Amygdala (tissue), 56 donors: ENCODE measurements around the gene VEGFD.
A peak's percentile ranks its signal among the peaks of the same experiment; 100 is the strongest.

Experiments
- DNase-seq, 56 donors: peaks; one replicate each; lab custom pipeline; 2025; lab: John Stamatoyannopoulos, UW

VEGFD gene

GRCh38 chrX:15366506-15367352, 17.5 kb downstream of the VEGFD start:
- DNase-seq, result no peak

- no peak for DNase-seq
Measured at GRCh38 chrX:15359701-15360100, 24.5 kb downstream of the VEGFD start.

DNA sequence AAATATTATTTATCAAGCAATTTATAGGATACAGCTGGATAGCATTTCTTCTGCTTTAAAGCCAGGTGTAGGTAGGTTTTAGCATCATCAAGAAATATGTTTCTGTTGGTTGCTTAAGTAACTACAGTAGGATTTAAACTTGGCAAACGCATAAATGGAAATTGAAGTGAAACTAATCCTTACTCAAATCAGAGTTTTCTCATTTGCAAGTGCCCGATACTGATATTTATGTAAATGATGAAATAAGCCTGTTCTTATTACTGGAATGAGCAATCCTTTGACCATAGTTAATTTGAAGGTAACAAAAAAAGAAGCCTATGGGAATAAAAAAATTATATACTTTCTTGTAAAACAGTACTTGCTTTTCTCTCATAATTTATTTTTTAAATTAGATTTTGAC, 25.7 kb downstream of the VEGFD start:
- DNase-seq, result no peak

DNA sequence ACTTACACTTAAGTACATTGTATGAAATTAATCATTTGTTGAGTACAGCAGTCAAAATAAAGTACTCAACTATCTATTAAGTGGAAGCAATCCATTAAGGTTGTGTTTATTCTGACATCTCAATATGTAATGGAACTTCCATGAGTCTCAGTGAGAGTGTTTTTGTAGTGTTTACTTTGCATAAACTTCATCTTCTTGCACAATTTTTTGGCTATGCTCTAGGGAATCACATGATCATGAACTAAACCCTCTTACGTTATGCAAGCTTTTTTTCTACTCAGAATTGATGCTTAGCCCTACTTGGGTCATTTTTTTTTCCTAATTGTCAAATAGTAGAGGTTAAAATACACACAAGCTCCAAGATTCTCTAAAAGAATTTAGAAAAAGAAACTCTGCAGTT, 27.8 kb downstream of the VEGFD start:
- no peak for DNase-seq

DNA sequence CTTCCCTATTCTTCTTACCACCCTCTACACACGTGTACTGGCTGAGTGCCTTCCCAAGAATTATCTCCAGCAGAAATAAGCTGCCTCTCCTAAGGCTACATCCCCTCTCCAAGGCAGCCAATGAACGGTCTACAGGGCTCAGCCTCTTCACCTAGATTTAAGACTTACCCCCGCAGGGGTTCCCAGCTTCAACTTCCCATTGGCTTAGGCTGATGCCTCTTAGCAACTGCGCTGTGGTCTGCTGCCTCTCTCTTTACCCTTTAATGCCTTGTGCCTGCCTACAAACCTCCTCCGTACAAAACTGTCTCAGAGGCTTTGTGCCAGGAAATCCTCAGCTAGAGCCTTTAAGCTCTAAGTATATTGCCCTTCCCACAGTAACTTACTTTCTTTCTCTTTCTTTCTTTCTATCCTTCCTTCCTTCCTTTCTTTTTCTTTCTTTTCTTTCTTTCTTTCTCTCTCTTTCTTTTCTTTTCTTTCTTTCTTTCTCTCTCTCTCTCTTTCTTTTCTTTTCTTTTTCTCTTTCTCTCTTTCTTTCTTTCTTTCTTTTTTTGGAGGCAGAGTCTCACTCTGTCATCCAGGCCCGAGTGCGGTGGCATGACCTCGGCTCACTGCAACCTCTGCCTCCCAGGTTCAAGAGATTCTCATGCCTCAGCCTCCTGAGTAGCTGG, 33.8 kb downstream of the VEGFD start:
- DNase-seq, result no peak

DNA sequence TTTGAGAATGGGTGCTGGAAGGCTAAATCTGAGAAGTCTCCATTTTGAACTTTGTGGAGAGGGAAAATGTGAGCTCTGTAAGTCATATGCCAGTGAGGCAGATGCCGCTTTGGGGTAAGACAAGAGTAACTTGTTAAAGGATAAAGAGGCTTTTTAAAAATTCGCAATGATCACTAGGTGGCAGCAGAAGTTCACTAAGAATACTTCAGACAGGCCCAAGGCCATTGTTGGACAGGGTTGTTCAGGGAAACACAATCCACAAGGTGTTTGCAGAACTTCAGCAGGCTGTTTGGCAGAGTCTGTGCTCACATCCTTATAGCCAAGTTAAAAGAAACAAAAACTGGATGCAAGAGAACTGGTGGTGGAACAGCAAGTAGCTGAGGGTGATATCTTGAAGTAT, 35.2 kb downstream of the VEGFD start:
- peak in 25 of 56 donors; percentile 0 to 48 (median 4) for DNase-seq

GRCh38 chrX:15345976-15346375, 38.2 kb downstream of the VEGFD start:
- no peak for DNase-seq

- no peak for DNase-seq
Measured at GRCh38 chrX:15344106-15344505, 40.1 kb downstream of the VEGFD start.

DNA sequence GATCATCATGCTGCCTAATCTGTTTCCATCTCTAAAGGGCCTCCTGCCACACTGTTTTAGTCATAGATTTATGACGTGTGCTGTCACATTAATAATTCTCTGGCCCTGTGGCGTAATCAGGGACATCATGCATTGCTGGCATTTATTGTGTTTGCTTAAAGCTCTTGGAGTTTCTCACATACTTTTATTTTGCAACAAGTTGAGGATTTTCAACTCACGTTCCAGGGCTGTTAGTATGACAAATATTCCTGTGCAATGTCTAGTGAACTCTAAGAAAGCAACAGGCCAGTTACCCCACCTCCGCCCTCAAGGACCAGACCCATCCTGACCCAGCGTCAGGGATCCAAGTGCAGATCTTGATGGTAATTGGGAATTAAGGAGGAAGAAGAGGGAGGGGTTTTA, 41.1 kb downstream of the VEGFD start:
- DNase-seq, result no peak

- no peak for DNase-seq
Measured at GRCh38 chrX:15340867-15341266, 43.3 kb downstream of the VEGFD start.

DNA sequence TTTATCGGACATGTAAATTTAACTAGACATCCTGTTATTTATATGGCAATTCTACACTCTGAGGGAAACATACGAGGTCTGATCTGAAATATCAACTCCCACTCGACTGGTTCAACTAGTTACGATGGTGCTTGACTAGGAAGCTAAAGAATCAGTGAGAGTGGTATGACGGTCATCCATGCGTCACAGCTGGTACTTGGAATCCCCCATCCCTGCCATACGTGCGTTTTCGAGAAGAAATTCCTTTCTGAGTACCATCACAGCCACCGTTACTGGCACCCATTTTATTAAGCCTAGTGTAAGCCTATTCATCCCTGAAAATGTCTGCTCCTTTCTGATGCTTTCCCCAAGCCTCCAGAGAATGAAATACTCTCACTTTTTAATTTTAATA, 48.2 kb downstream of the VEGFD start:
- DNase-seq, result peak in 3 of 56 donors; percentile 0 to 15 (median 5)

DNA sequence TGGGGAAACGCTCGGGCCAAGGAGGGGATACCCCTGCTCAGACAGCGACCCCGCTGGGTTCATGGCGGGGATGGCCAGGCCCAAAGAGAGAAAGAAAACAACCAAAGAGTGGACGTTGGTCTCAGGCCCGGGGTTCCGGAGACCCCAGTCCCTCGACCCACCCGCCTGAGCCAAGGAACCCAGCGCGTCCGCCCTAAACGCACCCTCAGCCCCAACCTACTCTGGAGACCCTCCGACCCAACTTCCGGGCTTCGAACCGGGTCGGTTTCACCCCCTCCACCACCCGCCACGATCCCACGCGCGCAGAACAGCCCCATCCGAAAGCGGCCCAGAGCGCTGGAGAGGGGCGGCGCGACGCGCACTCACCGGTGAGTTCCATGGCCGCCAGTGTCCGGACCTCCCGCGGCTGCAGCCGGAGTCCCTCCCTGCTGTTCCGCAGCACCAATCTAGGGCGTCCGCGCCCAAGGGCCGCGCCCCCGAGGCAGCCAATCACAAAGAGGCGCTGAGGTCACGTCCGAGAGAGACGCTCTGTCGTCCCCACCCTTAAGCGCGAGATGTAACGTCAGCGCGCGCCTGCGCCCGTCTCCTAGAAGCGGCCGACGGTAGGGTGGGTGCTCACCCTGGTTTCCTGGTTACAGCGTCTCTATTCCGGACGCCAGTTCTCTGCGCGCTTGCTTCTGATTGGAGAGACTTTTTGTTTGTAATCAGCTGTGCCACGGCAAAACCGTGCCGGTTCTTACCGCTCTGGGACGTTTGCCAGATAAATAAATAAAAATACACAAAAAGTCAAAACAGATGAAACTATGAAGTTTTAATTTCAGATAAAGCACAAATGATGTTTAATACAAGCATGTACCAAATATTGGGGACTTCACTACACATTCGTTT, 48.8 kb downstream of the VEGFD start, which contains the start of gene PIGA:
TSS of gene PIGA (minus strand) at position 389 of the 888 bp plus-strand sequence. CDS start 3,593 bp downstream, outside the sequence.
- DNase-seq, result peak; percentile 13 to 96 (median 88)

DNA sequence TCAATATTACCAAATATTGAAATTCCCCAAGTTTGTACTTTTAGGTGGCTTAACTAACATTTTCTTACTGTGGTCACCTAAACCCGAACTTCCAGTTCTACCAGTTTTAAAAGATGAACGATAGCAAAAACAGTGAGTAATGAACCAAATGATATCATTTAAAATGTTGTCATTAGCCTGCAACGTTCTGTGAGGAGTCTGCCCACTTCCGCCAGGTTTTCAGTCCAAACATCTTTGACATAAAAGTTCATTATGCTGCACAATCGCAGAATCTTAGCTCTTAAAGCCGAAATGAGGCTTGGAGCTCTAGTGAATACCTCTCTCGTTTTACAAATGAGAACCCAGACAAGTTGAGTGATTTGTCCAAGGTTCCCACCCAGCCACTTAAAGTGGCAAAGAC, 49.7 kb downstream of the VEGFD start:
- DNase-seq, result no peak

- no peak for DNase-seq
Measured at GRCh38 chrX:15328821-15329220, 55.4 kb downstream of the VEGFD start.

DNA sequence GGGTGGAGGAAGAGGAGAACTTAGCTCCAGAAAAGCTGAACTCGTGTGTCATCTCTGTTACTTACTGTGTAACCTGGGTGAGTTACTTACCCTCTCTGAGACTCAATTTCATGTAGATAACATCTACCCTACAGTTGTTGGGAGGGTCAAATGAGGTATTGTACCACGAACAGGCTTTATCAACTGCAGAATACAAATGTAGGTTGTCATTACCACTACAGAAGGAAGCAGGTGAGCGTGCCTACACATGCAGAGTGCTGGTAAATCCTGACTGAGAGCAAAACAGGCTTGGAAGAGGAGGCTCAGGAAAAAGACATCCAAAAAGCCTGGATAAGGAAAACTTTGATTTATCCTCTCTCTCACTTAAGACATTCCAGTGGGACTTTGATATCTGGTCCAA, 56.1 kb downstream of the VEGFD start:
- DNase-seq, result no peak

DNA sequence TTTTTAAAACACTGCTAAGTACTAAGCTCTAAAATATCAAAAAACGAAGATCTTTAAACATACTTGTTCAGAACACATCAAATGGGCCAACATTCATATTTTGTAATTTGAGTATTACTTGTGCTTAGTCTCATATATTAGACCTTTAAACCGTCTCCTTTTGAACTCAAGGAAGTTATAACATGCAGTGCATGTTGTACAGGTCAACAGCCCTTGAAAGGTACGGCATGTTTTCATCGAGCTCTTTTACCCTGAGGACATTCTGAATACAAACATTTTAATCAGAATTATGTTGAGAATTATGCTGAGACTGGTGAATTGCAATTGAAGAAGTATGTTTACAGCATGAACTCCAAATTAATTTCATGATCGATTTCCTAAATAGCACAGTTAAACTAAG, 61.7 kb downstream of the VEGFD start:
- no peak for DNase-seq

DNA sequence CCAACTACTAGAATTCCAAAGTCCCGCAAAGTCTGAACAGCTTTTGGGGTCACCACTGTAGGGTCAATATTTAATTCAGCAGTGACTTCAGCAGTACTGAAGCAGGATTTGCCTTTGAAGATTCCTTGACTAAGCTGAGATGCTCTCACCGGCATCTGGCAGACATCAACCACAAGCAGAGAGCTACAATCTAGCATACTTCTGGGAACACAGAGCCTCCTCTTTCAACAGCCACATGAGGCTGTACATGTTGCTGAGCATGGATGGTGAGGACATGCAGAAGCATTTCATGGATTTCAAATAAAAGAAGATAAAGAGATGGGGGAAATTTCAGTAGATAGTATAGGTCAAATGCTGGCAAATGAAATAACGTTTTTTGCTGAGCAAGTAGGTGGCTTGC, 62.1 kb downstream of the VEGFD start:
- no peak for DNase-seq

DNA sequence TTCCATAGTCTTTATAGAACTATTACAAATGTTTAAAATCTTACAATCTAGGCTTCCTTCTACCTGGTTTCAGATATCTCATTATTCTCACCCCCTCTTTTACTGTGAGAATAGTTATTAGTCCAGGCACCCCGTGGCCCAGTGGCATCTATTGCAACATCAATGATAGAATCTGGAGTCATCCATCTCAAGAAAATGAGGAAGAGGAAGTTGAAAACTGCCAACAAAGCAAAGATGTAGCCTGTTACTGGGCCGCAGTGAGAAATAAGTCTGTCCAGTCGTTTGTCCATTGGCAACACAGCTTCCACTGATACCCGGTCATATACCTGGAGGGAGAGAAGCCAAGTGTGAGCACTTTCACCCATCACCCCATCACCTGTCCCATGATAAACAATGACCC, 62.8 kb downstream of the VEGFD start:
- DNase-seq, result no peak

- DNase-seq, result no peak
Measured at GRCh38 chrX:15320297-15320696, 63.9 kb downstream of the VEGFD start.

- peak in 1 of 56 donors; percentile 38 for DNase-seq
Measured at GRCh38 chrX:15319075-15319474, 65.1 kb downstream of the VEGFD start.

- DNase-seq, result no peak
Measured at GRCh38 chrX:15315509-15315908, 68.7 kb downstream of the VEGFD start, which contains the start of gene ASB11. Gene ASB11 (minus strand): TSS chrX:15315640. CDS start chrX:15315605, 35 bp downstream.
